HG03097 (cell line): Measurements from ENCODE around the gene TBC1D2B.
A peak's percentile ranks its signal among the peaks of the same experiment; 100 is the strongest.
"Not testable (repeated sequence)": the region's sequence is repeated elsewhere in the genome, so short reads cannot be mapped to it uniquely, and the experiment has no call there.

Source experiments
- ATAC-seq: cut with Tn5 transposase; IDR thresholded peaks from one replicate; pipeline ENCODE4 v1.9.1; 2021; ENCODE audit not compliant: unreplicated experiment, low FRiP score

TBC1D2B gene

GRCh38 chr15:78007211-78007931, 70.1 kb downstream of the TBC1D2B start:
- no peak for ATAC-seq

DNA sequence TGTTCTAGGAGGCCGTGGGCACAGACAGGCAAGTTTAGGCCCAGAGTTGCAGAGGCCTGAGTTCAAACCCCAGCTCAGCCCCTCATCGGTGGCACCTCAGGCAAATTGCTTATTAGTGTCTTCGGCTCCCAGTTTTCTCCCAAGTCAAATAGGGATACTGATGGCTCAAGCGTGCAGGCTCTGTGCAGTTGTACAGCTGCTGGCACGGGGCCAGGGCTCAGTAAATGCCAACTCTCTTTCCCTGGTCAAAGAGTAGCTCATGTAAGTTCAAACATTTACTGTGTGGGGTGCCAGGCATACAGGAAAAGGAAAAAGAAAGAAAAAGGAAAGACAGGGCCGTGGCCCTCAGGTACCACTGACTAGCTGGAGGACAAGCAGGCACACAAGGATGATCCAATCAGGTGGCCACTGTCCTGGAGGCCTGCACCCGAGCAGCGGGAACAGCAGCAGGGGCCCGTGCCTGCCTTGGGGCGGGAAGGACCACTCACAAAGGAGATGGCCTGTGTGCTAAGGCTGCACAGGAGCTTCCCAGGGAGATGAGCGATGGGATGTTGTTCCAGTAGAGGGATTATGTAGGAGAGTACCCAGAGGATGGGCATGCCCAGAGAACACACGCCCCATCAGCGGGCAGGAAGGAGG, 70.8 kb downstream of the TBC1D2B start:
- no peak for ATAC-seq

GRCh38 chr15:78004919-78005634, 72.4 kb downstream of the TBC1D2B start:
- ATAC-seq: no peak

- ATAC-seq: no peak
These were observed 73.2 kb downstream of the TBC1D2B start for GRCh38 chr15:78004222-78004727.

DNA sequence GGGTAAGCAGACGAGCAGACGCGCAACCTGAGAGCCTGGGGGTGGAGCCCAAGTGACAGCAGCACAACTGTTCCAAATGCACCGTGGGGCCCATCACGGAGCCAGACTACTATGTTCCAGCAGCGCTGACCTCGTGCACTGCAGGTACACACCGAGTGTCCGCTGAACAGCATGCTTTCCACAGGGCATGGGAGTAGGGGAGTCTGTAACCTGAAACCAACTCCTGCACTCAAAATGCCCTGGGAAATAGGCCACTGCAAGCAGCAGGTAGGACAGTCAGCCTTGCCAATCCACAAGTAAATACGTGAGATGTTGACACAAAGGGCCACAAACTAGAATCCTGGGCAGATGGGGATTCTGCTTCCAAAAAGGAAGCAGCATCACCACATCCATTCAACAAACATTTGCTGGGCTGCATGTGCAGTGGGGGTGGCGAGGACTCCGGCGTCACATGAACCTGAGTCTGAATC, 73.9 kb downstream of the TBC1D2B start:
- ATAC-seq: no peak

DNA sequence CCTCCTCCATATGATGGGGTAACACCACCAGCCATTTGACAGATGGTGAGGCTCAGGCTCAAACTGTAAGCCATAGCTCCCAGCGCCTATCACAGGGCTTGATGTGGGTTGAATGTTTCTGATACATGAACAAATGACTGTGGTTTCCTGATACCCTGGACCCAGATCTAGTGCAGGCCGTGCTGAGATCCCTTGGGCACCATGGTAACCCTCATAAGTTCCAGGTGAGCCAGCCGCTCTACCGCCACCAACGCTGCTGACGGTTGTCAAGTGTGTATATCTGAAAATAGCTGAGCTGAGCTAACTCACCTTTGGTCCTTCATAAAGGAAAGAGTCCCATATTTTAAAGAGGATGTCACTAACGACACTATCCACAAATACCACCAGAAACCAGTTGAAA, 74.5 kb downstream of the TBC1D2B start:
- no peak for ATAC-seq

- no peak for ATAC-seq
These were observed 75.9 kb downstream of the TBC1D2B start for GRCh38 chr15:78001656-78002055.

GRCh38 chr15:78000927-78001249, 76.6 kb downstream of the TBC1D2B start:
- ATAC-seq: no peak

DNA sequence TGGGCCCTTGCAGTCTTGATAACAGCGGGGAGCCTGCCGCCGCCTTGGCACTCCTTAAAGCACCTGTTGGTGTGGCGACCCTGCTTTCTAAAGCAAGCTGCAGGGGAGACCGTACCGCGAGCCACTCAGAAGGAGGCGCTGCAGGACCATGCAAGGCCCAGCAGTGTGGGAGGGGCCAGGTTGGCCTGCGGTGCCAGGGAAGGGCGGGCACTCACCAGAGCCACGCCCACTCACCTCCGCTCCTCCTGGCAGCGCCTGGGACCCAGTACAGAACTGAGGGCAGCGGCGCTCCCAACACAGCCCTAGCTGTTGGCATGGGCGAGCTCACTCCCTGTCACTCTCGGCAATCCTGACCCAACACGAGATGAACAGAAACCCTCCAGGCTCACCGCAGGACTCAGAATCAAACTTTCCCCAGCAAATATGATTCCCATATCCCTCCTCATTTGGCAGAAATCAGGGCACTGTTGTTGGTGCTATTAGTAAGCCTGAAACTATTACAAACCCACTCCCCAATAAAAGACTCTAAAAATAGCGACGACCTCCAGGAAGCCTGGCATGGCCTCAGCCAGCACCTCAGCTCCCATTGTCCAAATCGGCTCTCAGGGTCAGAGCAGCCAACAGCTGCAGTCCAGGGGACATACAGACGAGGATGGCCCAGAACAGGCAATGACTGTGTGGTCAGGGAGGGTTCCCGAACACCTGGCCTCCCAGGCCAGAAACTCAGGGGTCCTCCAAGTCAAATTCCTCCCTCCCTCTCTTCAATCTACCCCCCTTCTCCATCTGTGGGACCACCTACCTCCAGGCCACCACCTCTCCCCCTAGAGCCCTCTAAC, 77.2 kb downstream of the TBC1D2B start:
- no peak for ATAC-seq

DNA sequence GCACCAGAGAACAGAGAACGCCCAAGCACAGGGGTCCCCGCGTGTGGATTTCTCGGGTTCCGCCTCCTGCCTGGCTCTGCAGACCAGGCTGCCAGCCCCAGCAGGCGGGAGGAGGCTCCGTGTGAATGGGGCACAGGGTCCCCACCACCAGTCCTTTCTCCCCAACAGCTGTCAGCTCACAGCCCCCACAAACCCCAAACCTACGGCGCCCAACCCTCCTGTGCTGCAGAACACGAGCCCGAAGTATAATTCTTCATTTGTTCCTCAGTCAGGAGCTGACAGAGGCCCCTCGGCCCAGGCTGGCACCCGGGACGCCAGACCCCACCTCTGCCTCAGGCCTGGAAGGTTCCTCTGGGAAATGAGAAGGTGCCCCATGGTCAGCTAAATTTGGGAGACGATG, 78.0 kb downstream of the TBC1D2B start:
- ATAC-seq: no peak

- ATAC-seq: no peak
These were observed 78.9 kb downstream of the TBC1D2B start for GRCh38 chr15:77998592-77998991.

DNA sequence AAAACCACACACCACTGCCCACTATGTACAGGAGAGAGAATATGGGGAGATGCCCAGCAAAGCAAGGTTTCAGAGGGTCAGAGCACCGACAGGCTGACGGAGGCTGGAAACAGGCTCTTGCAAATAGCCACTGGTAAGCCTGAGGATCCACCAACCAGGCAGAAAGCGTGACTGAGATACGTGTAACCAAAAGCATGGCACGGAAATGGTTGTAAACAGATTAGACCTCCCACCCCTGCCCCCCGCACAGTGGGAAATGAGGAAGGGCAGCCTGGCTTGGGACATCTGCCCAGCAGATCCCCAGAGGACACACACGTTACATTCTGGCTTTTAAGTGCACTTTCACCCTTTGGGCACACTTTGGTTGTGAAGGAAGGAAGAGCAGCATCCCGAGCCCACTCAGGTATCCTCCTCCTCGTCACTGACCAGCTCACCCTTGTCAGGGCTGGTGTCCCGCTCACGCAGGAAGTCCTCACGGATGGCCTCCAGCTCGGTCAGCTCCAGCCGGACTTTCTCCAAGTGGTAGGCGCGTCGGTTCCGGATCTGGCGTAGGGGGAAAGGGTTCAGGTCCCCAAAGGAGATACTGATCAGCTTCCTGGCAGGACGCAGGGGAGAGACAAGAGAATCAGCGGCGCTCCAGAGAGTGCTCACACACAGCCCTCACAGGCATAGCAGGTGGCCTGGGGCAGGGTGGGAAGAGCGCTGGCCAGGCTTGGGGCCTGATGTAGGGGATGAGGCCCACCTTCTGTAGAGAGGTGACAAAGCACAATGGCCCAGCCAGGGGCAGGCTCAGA, 79.6 kb downstream of the TBC1D2B start:
- not testable (repeated sequence) for ATAC-seq

- ATAC-seq: not testable (repeated sequence)
These were observed 80.3 kb downstream of the TBC1D2B start for GRCh38 chr15:77997221-77997620.

DNA sequence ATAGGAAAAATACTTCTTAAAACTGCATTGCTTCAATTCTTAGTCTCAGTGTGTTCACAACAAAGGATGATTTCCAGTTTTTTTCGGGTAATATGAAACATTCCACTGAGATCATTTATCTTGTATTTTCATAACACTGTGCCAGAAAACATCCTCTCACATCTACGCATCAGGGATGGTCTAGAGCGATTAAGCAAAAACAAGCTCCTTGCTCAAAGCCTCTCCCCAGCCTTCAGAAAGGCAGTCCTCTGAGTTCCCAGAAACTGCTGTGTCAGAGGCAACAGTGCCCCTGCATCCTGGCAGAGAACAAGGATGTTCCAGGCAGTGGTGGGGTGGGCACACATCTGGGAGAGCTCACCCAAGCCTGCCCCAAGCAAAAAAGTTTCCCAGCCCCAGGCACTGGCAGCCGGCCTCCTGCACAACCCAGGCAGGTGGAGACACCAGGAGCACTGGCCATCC, 80.8 kb downstream of the TBC1D2B start:
- ATAC-seq: not testable (repeated sequence)

GRCh38 chr15:77996226-77996625, 81.3 kb downstream of the TBC1D2B start:
- not testable (repeated sequence) for ATAC-seq

GRCh38 chr15:77995537-77995918, 82.0 kb downstream of the TBC1D2B start:
- ATAC-seq: not testable (repeated sequence)

DNA sequence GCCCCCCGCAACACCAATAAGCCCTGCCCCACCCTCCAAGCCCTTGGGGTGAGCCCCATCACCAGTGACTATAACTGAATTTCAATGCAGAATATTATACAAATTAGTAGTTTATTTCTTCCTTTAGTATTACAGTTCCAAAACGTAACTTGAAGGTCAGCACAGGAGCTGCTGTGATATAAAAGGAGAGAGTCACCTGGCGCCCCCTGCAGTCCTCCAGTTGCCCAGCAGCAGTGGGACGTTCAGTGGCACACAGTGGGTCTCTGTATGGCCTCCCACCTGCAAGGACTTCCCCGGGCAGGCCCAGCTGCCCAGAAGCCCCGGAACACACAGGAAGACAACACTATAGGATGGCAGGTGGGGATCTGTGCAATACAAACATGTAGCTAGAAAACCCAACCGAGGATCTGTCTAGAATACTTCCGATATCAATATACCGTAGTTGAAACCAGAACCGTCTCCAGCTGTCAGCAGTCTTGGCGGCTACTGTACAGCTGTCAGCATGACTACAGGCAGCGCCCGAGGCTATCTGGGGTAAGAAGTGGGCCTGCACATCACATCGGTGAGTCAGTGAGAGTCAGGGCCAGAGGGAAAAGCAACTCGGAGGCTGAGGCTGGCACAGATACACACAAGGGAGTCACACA, 82.5 kb downstream of the TBC1D2B start:
- ATAC-seq: not testable (repeated sequence)

- ATAC-seq: peak; percentile 56
These were observed 83.4 kb downstream of the TBC1D2B start for GRCh38 chr15:77993970-77994693.
